HG03097 (cell line): ENCODE results near the gene RPA1.

Experiments
- ATAC-seq: cut with Tn5 transposase; IDR thresholded peaks from one replicate; pipeline ENCODE4 v1.9.1; 2021; ENCODE audit not compliant: unreplicated experiment, low FRiP score

RPA1 gene

GRCh38 chr17:1939981-1940809 is 110.4 kb downstream of the RPA1 start:
- no peak for ATAC-seq

- ATAC-seq: no peak
Measured at GRCh38 chr17:1940810-1941185, 111.0 kb downstream of the RPA1 start.

- ATAC-seq: no peak
Measured at GRCh38 chr17:1941272-1942065, 111.7 kb downstream of the RPA1 start.

- no peak for ATAC-seq
Measured at GRCh38 chr17:1942066-1942365, 112.2 kb downstream of the RPA1 start.

- no peak for ATAC-seq
Measured at GRCh38 chr17:1942666-1943435, 113.0 kb downstream of the RPA1 start.

GRCh38 chr17:1943436-1943831 is 113.6 kb downstream of the RPA1 start:
- no peak for ATAC-seq

- no peak for ATAC-seq
Measured at GRCh38 chr17:1945621-1946020, 115.8 kb downstream of the RPA1 start.

- ATAC-seq: no peak
Measured at GRCh38 chr17:1946021-1946932, 116.5 kb downstream of the RPA1 start.

- no peak for ATAC-seq
Measured at GRCh38 chr17:1947229-1947742, 117.5 kb downstream of the RPA1 start.

- no peak for ATAC-seq
Measured at GRCh38 chr17:1947743-1948516, 118.1 kb downstream of the RPA1 start.

- ATAC-seq: no peak
Measured at GRCh38 chr17:1948517-1948825, 118.7 kb downstream of the RPA1 start.
